ACHN (cell line): Measurements from ENCODE around the gene CEND1.

Source experiments
- DNase-seq: peaks from one replicate; pipeline ENCODE4 v3.0.0-alpha.2; 2015
- in situ Hi-C: cut with HindIII; loops from 2 replicates; pipeline ENCODE4 v1.10.0; 2017; ENCODE audit warnings: low sequenced_read_pairs, low pct_ligation_motif_present, low pct_unique_long_range_greater_than_20kb

Gene CEND1

DNA sequence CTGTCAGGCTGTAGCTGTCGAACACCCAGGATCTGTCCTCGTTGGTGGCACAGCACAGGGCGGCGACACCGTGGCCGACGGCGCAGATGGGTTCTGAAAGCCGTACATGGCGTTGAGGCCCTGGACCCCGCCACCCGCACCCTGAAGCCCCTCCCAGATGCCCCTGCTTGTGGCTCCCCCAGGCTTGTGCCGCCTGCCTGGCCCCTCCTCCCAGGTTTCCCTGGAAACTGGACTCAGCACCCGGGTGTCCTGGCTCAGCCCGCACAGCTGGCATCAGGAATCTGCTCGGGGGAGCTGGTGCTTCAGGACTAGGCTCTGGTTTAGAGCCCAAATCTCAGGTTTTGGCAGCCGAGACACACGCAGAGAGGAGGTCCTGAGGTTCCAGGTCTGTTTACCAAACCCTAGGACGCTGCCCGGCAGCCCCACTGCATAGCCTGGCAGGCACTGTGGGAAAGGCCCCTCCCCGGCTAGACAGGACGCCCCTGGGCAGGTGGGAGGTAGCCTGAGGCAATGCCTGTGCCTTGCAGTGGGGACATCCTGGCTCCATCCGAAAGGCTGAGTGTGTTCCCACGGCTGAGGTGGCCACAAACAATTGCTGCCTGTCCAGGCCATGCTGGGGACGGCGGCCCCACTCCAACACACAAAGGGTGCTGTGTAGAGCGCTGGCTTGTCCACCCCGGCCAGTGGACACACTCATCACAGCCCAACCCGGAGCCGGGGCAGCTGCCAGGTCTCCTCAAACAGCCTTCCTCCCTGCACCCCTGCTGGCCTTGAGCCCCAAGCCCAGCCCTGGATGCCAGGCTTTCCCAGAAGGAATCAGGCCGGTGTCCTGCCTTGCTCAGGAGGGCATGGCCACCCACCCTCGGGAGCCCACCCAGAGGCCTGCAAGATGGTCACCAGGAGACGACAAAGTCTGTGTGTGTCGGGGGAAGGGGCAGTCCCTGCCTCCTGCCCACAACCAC, 17.2 kb downstream of the CEND1 start:
- no peak for DNase-seq
- in situ Hi-C loops, result no loop called here

DNA sequence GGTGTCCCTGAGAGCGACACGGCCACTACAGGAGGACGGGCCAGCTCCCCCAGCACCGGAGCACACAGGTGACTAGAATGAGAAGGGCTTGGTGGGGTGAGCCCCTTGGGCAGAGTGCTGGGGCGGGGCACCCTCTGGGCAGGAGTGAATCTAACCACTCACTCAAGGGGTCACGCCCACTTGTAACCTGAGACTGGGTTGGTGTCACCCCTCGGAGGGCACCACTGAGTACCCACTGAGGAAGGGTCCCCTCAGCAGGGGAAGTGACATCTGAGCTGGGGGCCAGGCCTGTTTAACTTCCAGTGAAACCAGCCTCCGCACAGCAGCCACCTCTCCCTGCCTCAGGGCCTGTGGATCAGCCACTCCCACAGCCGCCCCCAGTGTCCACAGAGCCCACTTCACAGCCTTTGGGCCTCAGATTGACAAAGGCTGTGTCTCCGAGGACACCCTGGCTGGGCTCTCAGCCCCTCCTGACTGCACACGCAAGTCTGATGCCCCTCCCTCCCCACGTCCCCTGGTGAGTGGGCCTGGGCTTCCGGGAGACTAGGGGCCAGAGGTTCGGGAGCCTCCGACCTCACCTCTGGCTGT, 18.2 kb downstream of the CEND1 start:
- in situ Hi-C loops, result no loop called here
- no peak for DNase-seq

DNA sequence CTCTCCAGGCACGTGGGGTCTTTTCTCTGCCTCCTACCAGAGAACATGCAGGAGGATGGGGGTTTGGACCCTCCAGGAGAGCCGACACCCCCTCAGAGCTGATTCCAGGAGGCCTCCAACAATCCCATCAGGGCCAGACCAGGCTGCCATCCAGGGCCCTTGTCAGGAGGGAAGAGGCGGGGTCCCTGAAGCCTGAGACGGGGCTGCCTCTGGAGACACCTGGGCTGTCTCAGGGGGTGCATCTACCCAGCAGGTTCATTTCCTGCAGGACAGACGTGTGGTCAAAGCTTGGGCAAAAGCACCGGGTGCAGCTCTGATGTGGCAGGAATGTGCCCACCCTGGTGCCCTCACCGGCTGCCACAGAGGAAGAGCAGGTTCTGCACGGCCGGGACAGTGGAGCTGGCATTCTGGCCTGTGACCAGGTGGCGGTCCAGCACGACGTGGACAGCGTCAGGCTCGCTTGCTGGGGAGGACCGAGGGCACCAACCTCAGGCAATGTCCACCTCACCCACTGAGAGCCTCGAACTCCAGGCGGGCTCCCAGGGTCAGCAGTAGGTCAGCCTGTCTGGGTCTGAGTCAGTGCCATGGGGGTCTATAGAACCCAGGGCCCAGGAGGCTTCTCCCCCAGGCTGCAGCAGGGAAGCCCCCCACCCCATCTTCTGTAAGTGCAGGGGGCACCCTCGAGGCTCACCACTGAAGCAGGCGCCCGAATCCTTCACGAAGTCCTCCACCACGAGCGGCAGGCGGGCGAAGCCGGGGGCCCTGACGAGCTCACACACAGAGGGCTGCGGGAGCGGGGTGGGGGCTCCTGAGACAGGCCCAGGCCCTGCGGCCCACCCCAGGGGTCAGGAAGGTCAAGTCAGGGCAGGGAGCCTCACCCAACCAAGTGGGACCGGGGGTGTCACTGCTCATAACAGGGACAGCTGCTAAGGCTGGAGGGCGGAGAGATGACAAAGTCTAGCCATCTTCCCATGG, 19.0 kb downstream of the CEND1 start:
- in situ Hi-C loops, result no loop called here
- DNase-seq, result no peak

DNA sequence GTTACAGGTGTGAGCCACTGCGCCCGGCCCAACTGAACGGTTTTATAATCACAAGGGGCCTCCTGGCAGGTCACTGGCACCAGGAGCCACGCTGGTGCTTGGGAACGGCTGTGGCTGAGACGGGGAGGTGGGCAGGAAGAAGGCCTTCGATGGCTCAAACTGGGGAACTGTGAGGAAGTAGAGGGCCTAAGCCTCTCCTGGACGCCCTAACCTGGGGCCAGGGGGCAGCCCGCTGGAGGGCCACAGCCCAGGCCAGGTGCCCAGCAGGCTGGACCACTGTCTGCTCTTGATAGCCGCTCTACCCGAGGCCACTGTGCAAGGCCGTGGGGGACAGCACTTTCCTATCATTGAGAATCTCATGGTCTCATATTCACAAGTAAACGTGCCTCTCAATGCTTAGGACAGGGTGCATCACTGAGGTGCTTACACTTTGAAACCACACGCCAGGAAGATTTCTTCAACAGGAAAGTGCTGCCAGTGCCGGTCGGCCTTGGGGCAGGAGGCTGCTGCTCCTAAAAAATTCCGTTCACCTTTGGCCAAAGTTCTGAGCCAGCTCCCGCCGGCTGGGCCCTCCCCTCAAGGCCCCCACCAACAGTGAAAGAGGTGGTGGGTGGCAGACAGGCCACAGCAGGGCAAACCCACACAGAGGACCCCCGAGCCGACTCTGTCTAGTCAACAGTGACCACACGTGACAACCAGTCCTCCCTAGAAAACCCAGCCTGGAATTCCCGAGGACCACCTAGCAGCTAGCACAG, 19.8 kb downstream of the CEND1 start:
- in situ Hi-C loops, result no loop called here
- no peak for DNase-seq

DNA sequence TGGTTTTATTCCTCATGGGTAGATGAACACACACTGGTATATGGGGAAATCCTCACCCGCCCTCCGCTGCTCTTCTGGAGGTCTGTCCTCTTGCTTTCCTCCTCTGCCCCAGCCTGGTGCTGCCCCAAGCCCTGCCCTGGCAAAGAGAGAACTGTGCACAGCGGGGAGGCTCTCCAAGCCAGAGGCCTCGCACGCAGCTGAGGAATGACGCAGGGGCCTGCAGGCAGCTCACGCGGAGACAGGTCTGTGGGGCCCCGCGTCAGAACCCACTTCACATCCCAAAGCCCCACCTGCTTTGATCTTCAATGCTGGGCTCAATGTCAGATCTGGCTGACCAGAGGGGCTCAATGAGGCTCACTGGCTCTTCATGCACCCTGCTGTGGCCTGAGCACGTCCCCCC, 22.7 kb downstream of the CEND1 start:
- in situ Hi-C loops, result no loop called here
- no peak for DNase-seq

DNA sequence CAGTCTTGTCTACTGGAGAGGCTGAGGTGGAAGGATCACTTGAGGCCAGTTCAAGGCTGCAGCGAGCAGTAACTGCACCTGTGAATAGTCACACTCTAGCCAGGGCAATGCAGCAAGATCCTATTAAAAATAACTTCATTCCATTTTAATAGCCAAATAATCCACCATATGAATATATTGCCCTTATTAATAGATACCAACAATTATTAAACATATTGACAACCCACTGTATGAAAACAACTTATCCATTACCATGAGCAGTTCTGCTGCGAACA, 23.0 kb downstream of the CEND1 start:
- in situ Hi-C loops, result no loop called here
- DNase-seq, result no peak

DNA sequence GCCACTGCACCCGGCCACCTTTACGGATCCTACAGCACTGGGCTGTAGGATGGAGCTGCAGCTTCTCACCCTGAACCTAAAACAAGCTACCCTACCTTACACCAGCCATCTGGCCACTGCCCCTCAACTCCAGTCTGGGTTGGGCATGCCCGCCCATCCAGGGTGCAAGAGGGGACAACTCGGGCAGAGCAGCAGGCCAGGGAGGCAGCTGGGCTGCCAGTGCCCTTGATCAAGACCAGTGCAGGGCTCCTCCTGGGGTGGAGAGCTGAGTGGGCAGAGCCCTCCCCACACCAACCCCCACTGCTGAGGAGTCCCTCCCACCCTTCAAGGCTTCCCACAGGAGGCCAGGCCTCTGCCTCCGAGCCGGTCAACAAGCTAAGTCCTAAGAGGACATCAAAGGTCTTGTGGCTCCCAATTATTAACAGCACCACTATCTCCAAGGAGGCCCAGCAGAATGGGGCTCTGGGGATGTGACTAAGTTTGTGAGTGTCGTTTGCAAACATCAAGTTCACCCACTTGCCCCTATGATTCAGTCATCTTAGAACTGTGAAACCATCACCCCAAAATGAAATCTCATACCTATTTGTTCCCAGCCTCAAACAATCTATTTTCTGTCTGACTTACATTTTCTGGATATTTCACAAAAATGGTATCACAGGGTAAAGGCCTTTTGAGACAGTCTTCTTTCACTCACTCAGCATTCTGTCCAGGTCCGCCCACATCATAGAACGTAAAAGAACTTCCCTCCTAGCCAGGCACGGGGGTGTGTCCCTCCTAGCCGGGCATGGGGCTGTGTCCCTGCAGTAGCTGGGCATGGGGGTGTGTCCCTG, 23.6 kb downstream of the CEND1 start:
- DNase-seq, result no peak
- in situ Hi-C loops, result no loop called here

DNA sequence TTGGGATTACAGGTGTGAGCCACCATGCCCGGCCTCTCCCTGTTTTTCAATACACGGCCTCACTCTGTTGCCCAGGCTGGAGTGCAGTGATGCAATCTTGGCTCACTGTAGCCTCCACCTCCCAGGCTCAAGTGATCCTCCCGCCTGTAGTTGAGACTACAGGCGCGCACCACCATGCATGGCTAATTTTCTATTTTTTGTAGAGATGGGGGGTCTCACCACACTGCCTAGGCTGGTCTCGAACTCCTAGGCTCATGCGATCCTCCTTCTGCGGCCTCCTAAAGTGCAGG, 24.1 kb downstream of the CEND1 start:
- DNase-seq, result no peak
- in situ Hi-C loops, result no loop called here

DNA sequence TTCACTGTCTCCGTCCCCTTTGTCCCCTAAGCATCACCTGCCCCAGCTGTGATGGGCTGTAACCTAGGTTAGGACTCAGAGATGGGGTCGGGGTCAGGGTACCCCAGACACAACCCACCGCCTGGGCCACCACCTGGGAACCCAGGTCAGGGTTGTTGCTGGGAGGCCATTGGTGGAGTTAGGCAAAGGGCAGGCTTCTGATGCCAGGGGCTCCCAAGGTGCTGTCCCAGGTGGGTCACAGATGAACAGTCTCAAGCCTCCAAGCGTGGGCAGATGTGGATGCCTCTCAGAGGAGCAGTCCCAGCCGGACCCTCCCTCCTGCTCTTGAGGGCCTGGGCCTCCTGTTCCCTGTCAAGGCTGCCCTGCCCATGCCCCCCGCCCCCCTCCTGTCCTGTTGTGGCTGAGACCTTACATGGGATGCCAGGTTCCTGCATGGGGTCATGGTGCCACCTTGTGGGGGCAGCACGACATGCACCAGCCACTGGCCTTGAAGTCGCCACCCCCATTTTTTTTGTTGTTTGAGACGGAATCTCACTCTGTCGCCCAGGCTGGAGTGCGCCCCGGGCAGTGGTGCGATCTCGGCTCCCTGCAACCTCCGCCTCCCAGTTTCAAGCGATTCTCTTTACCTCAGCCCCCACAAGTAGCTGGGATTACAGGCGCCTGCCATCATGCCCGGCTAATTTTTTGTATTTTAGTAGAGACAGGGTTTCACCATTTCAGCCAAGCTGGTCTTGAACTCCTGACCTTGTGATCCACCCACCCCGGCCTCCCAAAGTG, 24.7 kb downstream of the CEND1 start:
- peak; percentile 57 for DNase-seq
- in situ Hi-C loops, result no loop called here

DNA sequence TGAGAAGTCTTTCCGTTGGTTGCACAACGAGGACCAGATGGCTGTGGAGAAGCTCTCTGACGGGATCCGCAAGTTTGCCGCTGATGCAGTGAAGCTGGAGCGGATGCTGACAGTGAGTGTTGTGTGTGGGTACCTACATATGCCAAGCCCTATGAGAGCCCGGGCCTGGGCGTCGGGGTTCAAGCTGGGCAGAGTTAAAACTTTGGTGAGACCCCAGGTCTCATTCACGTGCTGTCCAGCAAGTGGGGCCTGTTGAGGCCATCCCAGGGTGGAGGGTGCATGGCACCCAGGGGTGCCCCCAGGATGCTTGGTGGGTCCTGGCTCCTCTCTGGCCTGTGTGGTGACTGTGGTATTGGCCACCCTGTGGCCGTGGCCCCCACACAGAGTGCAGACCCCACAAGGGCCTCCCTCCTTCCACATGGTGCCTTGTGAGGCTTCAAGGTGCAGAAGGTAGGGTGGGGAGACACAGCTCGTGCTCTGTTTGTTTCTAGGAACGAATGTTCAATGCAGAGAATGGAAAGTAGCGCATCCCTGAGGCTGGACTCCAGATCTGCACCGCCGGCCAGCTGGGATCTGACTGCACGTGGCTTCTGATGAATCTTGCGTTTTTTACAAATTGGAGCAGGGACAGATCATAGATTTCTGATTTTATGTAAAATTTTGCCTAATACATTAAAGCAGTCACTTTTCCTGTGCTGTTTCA, 25.4 kb downstream of the CEND1 start:
- in situ Hi-C loops, result no loop called here

DNA sequence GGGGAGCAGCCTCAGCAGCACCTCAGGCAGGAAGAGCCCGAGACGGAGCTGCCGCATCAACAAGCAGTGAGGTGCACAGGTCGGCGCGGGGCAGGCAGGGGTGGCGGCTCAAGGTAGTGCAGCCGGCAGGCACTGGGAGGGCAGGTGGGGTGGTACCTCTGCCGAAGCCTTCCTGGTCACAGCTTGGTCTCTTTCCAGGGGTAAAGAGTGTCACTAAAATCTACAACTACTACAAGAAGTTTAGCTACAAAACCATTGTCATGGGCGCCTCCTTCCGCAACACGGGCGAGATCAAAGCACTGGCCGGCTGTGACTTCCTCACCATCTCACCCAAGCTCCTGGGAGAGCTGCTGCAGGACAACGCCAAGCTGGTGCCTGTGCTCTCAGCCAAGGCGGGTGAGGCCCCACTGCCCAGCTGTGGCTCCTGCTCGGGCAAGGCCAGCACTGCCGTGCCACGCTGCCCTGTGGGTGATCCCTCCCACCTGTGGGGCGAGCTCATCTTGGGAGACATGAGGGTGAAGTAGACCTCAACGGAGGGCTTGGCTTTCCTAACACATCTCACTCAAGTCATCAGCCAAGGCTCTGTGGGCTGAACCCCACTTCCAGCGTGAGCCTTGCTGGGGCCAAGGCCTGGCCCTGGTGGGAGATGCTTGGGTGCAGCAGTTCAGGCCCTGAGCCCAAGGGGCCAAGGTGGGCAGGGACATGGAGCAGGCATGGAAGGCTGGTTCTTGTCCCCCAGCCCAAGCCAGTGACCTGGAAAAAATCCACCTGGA, 26.2 kb downstream of the CEND1 start:
- DNase-seq, result no peak
- in situ Hi-C loops, result no loop called here

More for the DNA sequence above, 25.4 kb downstream of the CEND1 start:
- no peak for DNase-seq

DNA sequence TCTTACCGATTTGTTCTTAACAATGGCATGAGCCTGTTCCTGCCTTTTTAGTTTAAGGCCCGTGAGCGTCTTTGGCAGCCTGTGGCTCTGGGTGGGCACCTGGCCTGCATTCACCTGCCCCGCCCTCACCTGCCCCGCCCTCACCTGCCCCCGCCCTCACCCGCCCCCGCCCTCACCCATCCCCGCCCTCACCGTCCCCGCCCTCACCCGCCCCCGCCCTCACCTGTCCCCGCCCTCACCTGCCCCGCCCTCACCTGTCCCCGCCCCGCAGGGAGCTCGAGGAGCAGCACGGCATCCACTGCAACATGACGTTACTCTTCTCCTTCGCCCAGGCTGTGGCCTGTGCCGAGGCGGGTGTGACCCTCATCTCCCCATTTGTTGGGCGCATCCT, 26.8 kb downstream of the CEND1 start:
- in situ Hi-C loops, result no loop called here
- no peak for DNase-seq

DNA sequence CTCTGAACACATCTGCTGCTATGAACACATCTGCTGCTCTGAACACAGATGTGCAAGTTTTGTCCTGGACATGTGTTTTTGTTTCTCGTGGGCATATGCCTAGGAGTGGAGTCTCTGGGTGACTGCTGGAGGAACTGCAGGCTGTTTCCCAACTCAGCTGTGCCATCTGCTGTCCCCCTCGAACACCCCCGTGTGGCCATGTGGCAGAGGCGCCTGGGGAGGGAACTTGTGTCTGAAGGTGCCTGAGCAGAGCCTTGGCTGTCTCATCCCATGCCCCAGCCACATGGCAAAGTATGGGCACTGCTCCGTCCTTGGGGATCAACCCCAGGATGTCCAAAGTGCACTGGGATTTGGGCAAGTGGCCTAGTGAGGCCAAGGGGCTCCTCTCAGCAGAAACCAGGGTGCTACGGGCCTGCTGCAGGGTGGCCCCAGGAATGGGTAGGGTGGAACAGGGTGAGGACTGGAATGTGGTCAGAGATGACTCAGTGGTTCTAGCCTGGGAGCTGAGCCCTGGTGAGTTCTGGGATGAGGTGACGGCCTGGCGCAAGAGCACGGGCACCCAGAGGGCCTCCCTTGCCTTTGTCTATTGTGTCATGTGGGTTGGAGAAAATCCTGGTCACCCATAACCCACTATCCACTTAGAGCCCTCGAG, 27.3 kb downstream of the CEND1 start:
- peak; percentile 76 for DNase-seq
- in situ Hi-C loops, result no loop called here

DNA sequence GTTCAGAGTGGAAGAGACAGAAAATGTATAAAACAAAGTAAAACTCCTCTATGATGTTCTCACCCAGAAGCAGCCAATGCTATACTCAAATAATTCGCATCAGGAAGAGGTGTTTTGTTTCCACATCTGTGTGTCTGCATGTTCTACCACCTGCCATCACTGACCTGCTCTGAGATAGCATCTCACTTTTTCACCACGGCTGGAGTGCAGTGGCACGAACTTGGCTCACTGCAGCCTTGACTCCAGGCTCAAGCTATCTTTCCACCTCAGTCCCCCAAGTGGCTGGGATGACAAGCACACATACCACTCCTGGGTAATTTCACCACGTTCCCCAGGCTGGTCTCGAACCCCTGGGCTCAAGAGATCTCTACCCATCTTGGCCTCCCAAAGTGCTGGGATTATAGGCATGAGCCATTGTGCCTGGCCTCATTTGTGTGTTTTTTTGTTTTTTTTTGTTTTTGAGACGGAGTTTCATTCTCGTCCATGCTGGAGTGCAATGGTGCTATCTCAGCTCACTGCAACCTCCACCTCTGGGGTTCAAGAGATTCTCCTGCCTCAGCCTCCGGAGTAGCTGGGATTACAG, 28.3 kb downstream of the CEND1 start:
- in situ Hi-C loops, result no loop called here
- DNase-seq, result no peak

DNA sequence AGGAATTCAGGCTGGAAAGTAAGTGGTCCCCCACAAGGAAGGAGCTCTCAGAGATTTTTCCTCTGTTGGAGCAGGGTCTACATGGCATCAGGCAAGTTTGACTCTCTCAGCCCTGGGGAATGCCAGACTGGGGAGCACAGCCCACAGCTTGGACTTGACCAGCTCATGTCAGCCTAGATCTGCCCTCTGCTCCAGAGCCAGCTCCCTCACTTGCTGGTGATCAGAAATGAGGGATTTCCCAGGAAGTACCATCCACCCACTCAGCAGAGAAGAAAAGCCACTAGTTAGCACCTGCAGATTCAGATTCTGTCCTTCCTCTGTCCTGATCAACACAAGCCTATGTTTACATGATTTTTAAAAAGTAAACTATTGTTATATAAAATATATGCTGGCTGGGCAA, 29.7 kb downstream of the CEND1 start:
- in situ Hi-C loops, result no loop called here
- DNase-seq, result no peak
